CD1c-positive myeloid dendritic cell (primary cell): ENCODE data around the gene PRDX5.

Experiments used
- DNase-seq: peaks from one replicate; pipeline ENCODE4 v3.0.0-alpha.2; 2016; ENCODE audit errors: extremely low spot score

The PRDX5 gene

DNA sequence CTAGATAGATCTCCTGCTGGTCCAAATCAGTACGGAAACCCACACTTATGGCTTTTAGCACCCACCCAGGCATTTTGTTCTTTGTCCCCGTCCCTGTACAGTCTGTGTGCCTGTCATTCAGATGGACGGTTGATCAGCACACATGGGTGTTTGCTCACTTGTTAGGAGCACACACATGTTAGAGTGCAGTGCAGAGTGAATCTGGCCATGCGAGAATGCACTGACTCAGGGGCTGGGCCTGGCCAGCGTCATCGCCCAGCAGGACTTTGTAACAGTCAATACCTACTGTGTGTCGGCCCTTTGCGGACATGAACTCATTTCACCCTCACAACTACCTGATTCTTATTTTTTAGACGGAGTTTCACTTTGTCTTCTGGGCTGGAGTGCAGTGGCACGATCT lies 44.4 kb downstream of the PRDX5 start:
- no peak for DNase-seq

DNA sequence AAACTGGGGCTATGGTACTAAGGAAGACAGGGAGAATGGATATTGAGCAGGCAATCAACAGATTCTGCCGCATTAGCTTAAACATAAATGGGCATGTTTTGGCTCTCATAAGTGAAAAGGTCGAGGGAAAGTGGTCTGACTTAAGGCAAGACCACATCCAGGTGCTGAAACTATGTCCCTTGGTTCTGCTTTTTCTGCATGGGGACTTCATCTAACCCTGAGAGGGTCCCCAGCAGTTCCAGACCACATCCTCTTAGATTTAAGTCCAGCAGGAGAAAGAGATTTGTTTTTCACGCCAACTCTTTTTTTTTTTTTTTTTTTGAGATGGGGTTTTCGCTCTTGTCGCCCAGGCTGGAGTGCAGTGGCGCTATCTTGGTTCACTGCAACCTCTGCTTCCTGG lies 46.5 kb downstream of the PRDX5 start:
- DNase-seq: no peak

DNA sequence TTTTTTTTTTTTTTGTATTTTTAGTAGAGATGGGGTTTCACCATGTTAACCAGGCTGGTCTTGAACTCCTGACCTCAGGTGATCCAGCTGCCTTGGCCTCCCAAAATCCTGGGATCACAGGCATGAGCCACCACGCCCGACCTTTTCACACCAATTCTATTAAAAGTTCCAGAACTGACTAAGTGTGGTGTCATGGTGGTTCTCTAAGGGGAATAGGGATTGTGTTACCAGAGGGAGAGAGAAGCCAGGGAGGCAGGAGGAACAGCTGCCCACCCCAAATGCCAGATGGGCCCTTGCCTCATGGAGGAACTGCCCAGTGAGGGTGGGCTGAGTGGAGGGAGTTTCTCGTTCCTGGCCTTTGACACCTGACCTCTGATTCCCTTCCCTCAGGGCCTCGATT lies 47.0 kb downstream of the PRDX5 start:
- no peak for DNase-seq

DNA sequence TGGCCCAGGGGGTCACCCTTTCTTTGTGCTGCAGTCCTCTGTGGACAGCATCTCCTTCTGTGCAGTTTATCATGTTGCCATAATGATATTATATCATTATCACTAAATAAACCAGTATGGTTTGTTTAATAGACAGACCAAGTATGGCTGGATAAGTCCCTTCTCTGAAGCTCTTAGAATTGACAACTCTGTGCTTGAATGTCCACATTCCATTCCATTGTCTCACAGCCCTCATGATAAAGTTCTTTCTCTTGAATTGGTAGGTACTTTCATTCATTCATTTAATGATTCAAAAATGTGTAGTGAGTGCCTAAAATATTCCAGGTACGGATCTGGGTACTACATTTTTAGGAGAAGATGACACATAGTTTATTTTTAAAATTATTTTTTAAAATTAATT lies 48.8 kb downstream of the PRDX5 start:
- no peak for DNase-seq

DNA sequence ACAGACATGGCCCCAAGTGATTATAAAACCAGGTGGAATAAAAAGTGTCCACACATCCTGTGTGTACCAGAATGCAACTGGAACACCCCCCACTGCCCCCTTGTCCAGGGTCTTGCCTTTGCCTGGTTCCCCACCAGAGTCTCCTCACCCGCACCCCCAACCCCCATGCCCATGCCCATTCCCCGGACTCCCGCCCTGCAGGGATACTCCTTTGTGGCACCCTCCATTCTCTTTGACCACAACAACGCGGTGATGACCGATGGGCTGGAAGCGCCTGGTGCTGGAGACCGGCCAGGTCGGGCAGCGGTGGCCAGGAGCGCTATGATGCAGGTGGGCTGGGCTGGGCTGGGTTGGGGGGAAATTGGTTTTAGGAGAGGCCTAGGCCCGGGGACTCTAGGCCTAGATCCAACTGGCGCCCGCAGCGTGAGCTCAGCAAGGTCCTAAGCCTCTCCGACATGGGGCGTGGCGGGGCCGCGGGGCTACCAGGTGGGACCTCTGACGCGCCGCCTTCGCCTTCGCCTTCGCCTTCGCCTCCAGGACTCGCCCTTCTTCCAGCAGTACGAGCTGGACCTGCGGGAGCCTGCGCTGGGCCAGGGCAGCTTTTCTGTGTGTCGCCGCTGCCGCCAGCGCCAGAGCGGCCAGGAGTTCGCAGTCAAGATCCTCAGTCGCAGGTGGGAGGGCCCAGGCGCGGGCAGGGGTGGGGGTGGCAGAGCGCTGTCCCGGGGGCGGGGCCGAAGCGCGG lies 50.2 kb downstream of the PRDX5 start:
- DNase-seq: no peak

DNA sequence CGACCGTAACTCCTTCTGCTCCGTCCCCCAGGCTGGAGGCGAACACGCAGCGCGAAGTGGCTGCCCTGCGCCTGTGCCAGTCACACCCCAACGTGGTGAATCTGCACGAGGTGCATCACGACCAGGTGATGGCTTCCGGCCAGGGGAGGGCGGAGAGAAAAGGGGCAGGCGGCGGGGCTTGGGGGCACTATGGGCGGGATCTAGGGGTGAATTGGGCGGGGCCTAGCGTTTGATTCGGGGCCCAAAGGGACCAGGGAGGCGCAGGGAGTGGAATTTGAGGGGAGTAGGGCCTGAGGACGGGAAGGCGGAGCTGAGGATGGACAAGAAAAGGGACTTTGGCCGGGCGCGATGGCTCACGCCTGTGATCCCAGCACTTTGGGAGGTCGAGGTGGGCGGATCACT lies 50.8 kb downstream of the PRDX5 start:
- no peak for DNase-seq

DNA sequence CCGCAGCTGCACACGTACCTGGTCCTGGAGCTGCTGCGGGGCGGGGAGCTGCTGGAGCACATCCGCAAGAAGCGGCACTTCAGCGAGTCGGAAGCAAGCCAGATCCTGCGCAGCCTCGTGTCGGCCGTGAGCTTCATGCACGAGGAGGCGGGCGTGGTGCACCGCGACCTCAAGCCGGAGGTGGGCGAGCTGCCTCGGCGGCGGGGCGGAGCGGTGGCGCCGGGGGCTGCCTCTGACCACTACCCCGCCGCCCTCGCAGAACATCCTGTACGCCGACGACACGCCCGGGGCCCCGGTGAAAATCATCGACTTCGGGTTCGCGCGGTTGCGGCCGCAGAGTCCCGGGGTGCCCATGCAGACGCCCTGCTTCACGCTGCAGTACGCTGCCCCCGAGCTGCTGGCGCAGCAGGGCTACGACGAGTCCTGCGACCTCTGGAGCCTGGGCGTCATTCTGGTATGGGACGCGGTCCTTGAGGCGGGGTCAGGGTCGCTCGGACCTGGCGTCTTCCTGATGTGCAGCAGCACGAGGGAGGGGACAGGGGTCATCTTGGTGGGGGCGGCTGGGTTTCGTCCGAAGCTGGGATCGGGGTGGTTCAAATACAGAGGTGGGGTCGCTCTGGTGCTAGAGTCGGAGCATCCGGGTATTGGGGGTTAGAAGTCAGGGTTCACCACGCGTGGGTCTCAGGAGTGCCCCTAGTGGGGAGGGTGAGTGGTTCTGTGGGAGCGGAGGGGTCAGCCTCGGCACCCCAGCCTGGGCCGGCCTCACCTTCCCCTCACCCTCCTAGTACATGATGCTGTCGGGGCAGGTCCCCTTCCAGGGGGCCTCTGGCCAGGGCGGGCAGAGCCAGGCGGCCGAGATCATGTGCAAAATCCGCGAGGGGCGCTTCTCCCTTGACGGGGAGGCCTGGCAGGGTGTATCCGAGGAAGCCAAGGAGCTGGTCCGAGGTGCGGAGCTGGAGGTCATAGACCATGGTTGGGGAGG lies 51.8 kb downstream of the PRDX5 start:
- DNase-seq: no peak

DNA sequence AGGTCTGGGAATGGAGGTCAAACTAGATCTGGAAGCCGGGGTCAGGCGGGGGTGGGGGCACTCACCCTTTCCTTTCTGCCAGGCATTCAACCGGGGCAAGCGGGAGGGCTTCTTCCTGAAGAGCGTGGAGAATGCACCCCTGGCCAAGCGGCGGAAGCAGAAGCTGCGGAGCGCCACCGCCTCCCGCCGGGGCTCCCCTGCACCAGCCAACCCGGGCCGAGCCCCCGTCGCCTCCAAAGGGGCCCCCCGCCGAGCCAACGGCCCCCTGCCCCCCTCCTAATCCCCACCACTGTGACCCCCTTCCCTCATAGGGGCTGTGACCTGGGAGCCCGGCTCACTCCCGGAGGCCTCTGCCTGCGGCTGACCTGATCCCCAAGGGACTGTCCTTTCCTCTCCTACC lies 53.3 kb downstream of the PRDX5 start:
- DNase-seq: no peak
